ENCODE measurements around the gene SF3B1. TPM values are rescaled to one million over a fixed set of nuclear protein-coding genes. Genes with fewer than 3 reads are reported as not detected.

SF3B1 gene
- polyA plus RNA-seq, 2 of the 4 experiments (the other 2 are of a cell fraction), result 166 to 400 TPM

DNA sequence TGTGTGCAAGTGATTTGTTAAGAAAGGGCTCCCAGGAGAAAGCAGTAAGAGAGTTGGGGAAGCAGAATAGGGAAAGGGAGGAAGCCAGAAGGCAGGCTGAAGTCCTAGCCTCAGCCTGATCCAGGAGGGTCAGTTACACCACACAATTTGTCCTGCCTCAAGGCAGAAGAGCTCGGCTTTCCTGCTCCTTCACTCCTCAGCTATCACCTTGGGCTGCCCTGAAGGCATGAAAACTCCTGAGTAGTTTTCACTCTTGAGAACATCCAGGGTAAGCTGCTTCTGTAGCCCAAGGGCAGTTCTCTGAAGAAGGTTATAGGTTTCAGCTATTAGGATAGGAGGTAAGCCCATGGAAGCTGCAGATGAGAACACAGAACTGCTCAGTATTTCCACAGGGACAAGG, 76.8 kb downstream of the SF3B1 start (continued):
- TF ChIP-seq CBX2 (IDR thresholded peaks at IDR 0.05; ENCODE audit: borderline replicate concordance, low read depth), result no peak

GRCh38 chr2:197356136-197356535, 78.7 kb downstream of the SF3B1 start:
- Histone ChIP-seq H3K9me3 (peaks cover 5% of the 10 kb centered on the region; the same call in 2 of the 3 replicates), H3K4me1 (peaks cover under 1% of the 10 kb centered on the region; the same call in 1 of the 3 replicates), H3K4me2 (no peak overlapping the region), H3K4me3 (no peak overlapping the region), H3K27ac (no peak overlapping the region)
- CTCF ChIA-PET, result interaction anchor here (0.9 to 1.9 kb wide), 3 partner anchors 58 to 257 kb away, joined by 3 to 5 read pairs (median 4); no protein-coding TSS in a partner anchor
- 72% methylated on average over 5 of the region's 5 CpGs for WGBS (ENCODE audit: missing lambda C conversion rate)
- DNase-seq (ENCODE audit: low read depth in 1 of 2, low spot score in 1 of 2) (peak; percentile 22 to 38), FAIRE-seq (no peak), ATAC-seq (peak; percentile 77 to 87; a peak in 4 of 6 replicates)
- POLR2A ChIA-PET, result interaction anchor here (0.7 kb wide), 1 partner anchor 366 kb away, joined by 4 read pairs; no protein-coding TSS in a partner anchor
- TF ChIP-seq EHF (CRISPR knock-in tag; IDR thresholded peaks at IDR 0.05) (no peak), SMC3 (IDR thresholded peaks at IDR 0.05) (0 out of 3 replicates have a peak, but pooled peaks have one; percentile 19)
- TF ChIP-seq, protein P1, sequence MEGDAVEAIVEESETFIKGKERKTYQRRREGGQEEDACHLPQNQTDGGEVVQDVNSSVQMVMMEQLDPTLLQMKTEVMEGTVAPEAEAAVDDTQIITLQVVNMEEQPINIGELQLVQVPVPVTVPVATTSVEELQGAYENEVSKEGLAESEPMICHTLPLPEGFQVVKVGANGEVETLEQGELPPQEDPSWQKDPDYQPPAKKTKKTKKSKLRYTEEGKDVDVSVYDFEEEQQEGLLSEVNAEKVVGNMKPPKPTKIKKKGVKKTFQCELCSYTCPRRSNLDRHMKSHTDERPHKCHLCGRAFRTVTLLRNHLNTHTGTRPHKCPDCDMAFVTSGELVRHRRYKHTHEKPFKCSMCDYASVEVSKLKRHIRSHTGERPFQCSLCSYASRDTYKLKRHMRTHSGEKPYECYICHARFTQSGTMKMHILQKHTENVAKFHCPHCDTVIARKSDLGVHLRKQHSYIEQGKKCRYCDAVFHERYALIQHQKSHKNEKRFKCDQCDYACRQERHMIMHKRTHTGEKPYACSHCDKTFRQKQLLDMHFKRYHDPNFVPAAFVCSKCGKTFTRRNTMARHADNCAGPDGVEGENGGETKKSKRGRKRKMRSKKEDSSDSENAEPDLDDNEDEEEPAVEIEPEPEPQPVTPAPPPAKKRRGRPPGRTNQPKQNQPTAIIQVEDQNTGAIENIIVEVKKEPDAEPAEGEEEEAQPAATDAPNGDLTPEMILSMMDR (IDR thresholded peaks at IDR 0.05), result peak; percentile 23; the same call in 1 of the 3 replicates

- TF ChIP-seq EHMT2 (IDR thresholded peaks at IDR 0.05; ENCODE audit: low read depth), result no peak
- TF ChIP-seq FOXS1 (CRISPR knock-in tag; IDR thresholded peaks at IDR 0.05), result no peak
- no peak for TF ChIP-seq RAD21 (conservative IDR thresholded peaks at IDR 0.05 in 1 of 2, IDR thresholded peaks at IDR 0.05 in 1 of 2)
- TF ChIP-seq NPAS2 (CRISPR knock-in tag; IDR thresholded peaks at IDR 0.05; ENCODE audit: borderline replicate concordance), result no peak
- TF ChIP-seq HOXB13 (CRISPR knock-in tag; IDR thresholded peaks at IDR 0.05; ENCODE audit: low read depth), result no peak
- TF ChIP-seq SREBF2 (IDR thresholded peaks at IDR 0.05), result no peak
- TF ChIP-seq FOSB (CRISPR knock-in tag; IDR thresholded peaks at IDR 0.05), result no peak
- no peak for TF ChIP-seq KDM5A (IDR thresholded peaks at IDR 0.05)
- TF ChIP-seq, protein P2, sequence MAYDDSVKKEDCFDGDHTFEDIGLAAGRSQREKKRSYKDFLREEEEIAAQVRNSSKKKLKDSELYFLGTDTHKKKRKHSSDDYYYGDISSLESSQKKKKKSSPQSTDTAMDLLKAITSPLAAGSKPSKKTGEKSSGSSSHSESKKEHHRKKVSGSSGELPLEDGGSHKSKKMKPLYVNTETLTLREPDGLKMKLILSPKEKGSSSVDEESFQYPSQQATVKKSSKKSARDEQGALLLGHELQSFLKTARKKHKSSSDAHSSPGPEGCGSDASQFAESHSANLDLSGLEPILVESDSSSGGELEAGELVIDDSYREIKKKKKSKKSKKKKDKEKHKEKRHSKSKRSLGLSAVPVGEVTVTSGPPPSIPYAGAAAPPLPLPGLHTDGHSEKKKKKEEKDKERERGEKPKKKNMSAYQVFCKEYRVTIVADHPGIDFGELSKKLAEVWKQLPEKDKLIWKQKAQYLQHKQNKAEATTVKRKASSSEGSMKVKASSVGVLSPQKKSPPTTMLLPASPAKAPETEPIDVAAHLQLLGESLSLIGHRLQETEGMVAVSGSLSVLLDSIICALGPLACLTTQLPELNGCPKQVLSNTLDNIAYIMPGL (CRISPR knock-in tag; IDR thresholded peaks at IDR 0.05; ENCODE audit: borderline replicate concordance), result no peak
- no peak for TF ChIP-seq RNF2 (IDR thresholded peaks at IDR 0.05; ENCODE audit: borderline replicate concordance, low read depth)
- TF ChIP-seq CEBPB (IDR thresholded peaks at IDR 0.05), result no peak
- TF ChIP-seq, protein P3, sequence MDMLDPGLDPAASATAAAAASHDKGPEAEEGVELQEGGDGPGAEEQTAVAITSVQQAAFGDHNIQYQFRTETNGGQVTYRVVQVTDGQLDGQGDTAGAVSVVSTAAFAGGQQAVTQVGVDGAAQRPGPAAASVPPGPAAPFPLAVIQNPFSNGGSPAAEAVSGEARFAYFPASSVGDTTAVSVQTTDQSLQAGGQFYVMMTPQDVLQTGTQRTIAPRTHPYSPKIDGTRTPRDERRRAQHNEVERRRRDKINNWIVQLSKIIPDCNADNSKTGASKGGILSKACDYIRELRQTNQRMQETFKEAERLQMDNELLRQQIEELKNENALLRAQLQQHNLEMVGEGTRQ (IDR thresholded peaks at IDR 0.05), result no peak
- TF ChIP-seq RARB (CRISPR knock-in tag; IDR thresholded peaks at IDR 0.05), result no peak
- TF ChIP-seq JUNB (IDR thresholded peaks at IDR 0.05), result no peak
- no peak for TF ChIP-seq ELK1 (IDR thresholded peaks at IDR 0.05; ENCODE audit: low read depth, low read length)
- no peak for TF ChIP-seq HDAC2 (IDR thresholded peaks at IDR 0.05)
- no peak for TF ChIP-seq PBX3 (IDR thresholded peaks at IDR 0.05)
- TF ChIP-seq, protein P4, sequence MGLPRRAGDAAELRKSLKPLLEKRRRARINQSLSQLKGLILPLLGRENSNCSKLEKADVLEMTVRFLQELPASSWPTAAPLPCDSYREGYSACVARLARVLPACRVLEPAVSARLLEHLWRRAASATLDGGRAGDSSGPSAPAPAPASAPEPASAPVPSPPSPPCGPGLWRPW (IDR thresholded peaks at IDR 0.05), result no peak
- 86% methylated on average over 4 of the region's 4 CpGs for WGBS (ENCODE audit: missing lambda C conversion rate)
- CTCF ChIA-PET, result no interaction called here
Measured at GRCh38 chr2:197354169-197354558, 80.7 kb downstream of the SF3B1 start.

More at GRCh38 chr2:197354169-197354558, 80.7 kb downstream of the SF3B1 start:
- no peak overlapping the region for H3K4me2 ChIP-seq
- peaks cover 9% of the 10 kb centered on the region; the same call in 1 of the 3 replicates for H3K4me1 ChIP-seq
- H3K27ac ChIP-seq, result no peak overlapping the region
- H3K9me3 ChIP-seq, result no peaks in the 10 kb centered on the region
- no peak overlapping the region for H3K4me3 ChIP-seq
- DNase-seq (ENCODE audit: low read depth in 1 of 2, low spot score in 1 of 2), result no peak
- ATAC-seq, result no peak
- FAIRE-seq, result no peak
- POLR2A ChIA-PET, result no interaction called here

Measured in A549 (cell line).